ENCODE results near the gene WDR91.
A peak's percentile ranks its signal among the peaks of the same experiment; 100 is the strongest.

The WDR91 gene

DNA sequence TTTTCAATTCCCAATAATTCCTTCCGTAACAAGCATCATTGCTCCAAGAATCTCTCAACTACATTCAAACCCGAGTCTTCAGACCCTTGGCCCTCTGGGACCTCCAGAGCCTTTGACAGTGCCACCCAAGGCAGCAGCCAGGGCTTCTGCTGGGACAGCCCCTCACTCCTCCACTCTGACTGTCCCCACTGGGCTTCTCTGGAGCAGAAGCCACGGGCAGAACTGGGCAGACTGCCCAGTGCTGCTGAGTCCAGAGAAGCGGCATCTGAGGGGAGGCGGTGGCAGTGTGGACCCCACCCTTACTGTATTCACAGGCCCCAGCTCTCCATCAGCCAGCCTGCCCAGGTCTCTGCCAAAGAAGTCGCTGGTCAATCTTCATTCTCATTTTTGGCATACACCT lies 49.7 kb downstream of the WDR91 start:
- TF ChIP-seq, protein P1, sequence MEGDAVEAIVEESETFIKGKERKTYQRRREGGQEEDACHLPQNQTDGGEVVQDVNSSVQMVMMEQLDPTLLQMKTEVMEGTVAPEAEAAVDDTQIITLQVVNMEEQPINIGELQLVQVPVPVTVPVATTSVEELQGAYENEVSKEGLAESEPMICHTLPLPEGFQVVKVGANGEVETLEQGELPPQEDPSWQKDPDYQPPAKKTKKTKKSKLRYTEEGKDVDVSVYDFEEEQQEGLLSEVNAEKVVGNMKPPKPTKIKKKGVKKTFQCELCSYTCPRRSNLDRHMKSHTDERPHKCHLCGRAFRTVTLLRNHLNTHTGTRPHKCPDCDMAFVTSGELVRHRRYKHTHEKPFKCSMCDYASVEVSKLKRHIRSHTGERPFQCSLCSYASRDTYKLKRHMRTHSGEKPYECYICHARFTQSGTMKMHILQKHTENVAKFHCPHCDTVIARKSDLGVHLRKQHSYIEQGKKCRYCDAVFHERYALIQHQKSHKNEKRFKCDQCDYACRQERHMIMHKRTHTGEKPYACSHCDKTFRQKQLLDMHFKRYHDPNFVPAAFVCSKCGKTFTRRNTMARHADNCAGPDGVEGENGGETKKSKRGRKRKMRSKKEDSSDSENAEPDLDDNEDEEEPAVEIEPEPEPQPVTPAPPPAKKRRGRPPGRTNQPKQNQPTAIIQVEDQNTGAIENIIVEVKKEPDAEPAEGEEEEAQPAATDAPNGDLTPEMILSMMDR (IDR thresholded peaks at IDR 0.05; ENCODE audit: insufficient read depth, low read depth, low read length, missing control alignments): no peak
- no peak for DNase-seq (ENCODE audit: low read depth)
- no peak overlapping the region for H3K4me3 ChIP-seq (ENCODE audit: low read depth, low read length)

GRCh38 chr7:135160858-135161653 lies 50.3 kb downstream of the WDR91 start:
- H3K4me3 ChIP-seq (ENCODE audit: low read depth, low read length): no peak overlapping the region
- TF ChIP-seq, protein P1 (IDR thresholded peaks at IDR 0.05; ENCODE audit: insufficient read depth, low read depth, low read length, missing control alignments): no peak
- no peak for DNase-seq (ENCODE audit: low read depth)

DNA sequence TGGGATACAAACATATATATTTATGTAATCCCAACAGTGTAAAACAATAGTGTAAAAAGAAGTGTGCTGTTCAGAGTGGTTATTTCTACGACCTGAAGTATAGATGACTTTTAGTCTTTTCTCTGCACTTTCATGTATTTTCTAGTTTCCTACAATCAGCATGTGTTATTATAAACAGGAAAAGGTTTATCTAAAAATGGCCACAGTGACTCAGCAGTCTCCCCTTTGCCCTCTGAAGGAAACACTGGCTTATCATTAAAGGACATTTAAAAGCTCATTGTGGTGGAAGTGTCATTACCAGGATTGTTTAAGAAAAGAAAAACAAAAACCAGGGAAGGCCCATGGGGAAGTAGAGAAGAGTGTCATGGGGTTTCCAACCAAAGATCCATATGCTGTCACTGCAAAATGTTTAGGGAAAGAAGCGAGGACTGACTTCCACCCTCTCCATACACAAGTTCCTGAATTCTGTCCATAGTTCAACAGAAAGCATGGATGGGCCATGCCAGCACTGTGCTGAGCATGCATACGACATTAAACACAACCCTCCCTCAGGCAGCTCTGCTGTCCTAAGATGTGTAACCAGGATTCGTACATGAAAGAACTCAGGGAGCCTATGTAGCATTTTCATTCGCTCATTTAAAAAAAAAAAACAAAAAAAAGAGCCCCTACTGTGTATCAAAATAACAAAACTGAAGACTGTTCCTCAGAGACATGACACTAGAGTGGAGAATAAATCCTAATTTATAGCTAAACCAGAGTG lies 51.0 kb downstream of the WDR91 start:
- TF ChIP-seq, protein P1 (IDR thresholded peaks at IDR 0.05; ENCODE audit: insufficient read depth, low read depth, low read length, missing control alignments): no peak
- peak; percentile 49 for DNase-seq (ENCODE audit: low read depth)
- no peak overlapping the region for H3K4me3 ChIP-seq (ENCODE audit: low read depth, low read length)

DNA sequence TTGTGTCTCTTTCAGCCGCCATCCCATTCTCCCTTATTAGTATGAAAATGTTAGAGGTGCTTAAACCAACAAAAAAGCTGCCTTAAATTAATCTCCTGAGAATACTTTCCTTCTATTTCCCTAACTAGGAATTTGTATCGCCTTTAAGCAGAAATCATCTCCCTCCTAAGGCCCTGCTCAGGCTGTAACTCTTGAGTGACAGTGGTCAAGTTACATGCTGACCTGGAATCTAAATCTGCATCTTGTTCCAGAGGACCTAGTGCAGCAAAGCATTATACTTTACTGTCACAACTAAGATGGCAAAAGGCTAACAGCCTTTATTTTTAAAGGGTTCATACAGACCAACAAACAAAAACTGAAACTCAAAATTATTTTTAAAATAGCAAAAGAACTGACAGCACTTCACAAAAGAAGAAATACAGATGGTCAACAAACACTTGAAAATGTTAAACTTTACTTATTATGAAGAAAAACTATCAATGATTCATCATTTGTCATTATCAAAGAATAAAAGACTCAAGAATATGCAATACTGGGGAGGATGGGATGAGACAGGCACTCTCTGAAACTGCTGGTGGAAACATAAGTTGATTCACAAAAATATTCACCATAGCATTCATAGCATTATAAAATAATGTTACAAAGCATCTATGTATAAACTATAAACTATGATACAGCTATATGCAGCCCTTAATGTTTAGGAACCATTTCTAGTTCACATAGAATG lies 51.8 kb downstream of the WDR91 start:
- no peak overlapping the region for H3K4me3 ChIP-seq (ENCODE audit: low read depth, low read length)
- TF ChIP-seq, protein P1 (IDR thresholded peaks at IDR 0.05; ENCODE audit: insufficient read depth, low read depth, low read length, missing control alignments): no peak
- no peak for DNase-seq (ENCODE audit: low read depth)

GRCh38 chr7:135158874-135159273 lies 52.5 kb downstream of the WDR91 start:
- H3K4me3 ChIP-seq (ENCODE audit: low read depth, low read length): no peak overlapping the region
- TF ChIP-seq, protein P1 (IDR thresholded peaks at IDR 0.05; ENCODE audit: insufficient read depth, low read depth, low read length, missing control alignments): no peak
- DNase-seq (ENCODE audit: low read depth): no peak

GRCh38 chr7:135158141-135158655 lies 53.1 kb downstream of the WDR91 start:
- no peak for DNase-seq (ENCODE audit: low read depth)
- TF ChIP-seq, protein P1 (IDR thresholded peaks at IDR 0.05; ENCODE audit: insufficient read depth, low read depth, low read length, missing control alignments): no peak
- no peak overlapping the region for H3K4me3 ChIP-seq (ENCODE audit: low read depth, low read length)
